ENCODE measurements around the gene CS. TPM values are rescaled to one million over a fixed set of nuclear protein-coding genes. Genes with fewer than 3 reads are reported as not detected.
A peak's percentile ranks its signal among the peaks of the same experiment; 100 is the strongest.

The CS gene
- total and polyA plus RNA-seq, 7 experiments from 2014 or later = 57.6 to 241 (median 132) TPM

DNA sequence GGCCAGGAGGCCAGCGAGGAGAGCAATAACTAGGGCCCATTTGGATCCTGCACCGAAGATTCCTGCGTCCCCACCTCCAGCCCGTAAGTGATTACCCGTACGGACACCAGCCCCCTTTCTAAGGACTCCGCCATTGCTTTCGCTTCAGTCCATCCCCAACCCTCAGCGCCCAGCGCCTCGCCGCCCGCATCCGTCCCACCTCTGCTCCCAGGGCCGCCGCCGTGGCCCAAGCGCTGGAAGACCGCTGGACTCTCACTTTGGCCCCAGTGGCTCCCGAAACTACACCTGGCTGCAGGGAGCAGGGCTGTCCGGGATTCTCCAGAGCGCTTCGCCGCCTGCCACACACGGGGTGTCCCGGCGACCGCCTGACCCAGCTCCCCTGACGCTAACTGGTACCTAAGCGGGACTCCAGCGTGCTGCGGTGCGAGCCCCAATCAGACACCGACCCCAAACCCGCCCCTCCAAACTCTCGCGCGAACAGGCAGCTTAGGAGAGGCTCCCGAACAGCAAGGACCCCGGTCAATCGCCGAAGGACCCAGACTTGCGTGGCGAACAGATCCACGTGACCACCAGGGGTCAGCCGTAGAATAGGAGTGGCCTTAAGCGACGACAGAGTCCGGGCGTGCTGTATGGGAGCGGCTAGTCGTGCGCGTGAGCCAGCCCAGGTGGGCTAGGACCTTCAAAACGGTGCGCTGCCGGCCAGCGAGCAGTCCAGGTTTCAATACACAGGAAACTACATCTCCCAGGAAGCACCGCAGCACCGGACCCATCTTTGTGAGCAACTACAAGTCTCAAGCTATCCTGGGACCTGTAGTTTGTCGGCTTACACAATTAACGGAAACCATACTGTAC is 15.7 kb upstream of the CS start, which contains the start of gene CNPY2:
Gene CNPY2, minus strand, starts transcription at position 367 of the 852 bp plus-strand sequence. CDS start 771 bp downstream, outside the sequence.
- Mint-ChIP-seq H3K4me3 (peak within 1 kb of the TSS; percentile 96 to 99 (median 98)), H3K27me3 (no peaks in the 10 kb centered on the region), H3K4me1 (peaks cover 5 to 23% (median 13%) of the 10 kb centered on the region in 7 donors), H3K27ac (peak within 1 kb of the TSS; percentile 93 to 99 (median 99)), H3K9me3 (no peaks in the 10 kb centered on the region), H3K36me3 (peaks cover 0 to 22% (median 8%) of the 10 kb centered on the region in 5 donors)
- ChIA-PET POLR2A (interaction anchor here (0.5 to 5.0 kb wide), 26 partner anchors 8 to 1818 kb away, joined by 3 to 66 read pairs (median 4); partner anchors contain the start of genes ANKRD52, IL23A, NCKAP1L and PAN2), CTCF (interaction anchor here (0.7 to 1.5 kb wide), 8 partner anchors 15 to 153 kb away, joined by 3 to 10 read pairs (median 4); partner anchors contain the start of genes CS, IL23A, RNF41 and SPRYD4)
- H3K27ac ChIP-seq (ENCODE audit: low read depth, low read length) = peak within 1 kb of the TSS; percentile 97
- H3K27me3 ChIP-seq (ENCODE audit: control insufficient read depth in 2 of 2, insufficient read depth in 2 of 2, low read length in 2 of 2) = no peaks in the 10 kb centered on the region
- H3K9me3 ChIP-seq (ENCODE audit: control insufficient read depth in 2 of 3, low read length in 3 of 3) = no peaks in the 10 kb centered on the region
- peak within 1 kb of the TSS; percentile 100 for H3K4me3 ChIP-seq (ENCODE audit: low read length)
- peaks cover 0 to 39% (median 4%) of the 10 kb centered on the region in 3 experiments for H3K36me3 ChIP-seq (ENCODE audit: control insufficient read depth in 2 of 3, insufficient read depth in 3 of 3, low read length in 3 of 3)
- peak; percentile 83 to 94 (median 92) for DNase-seq
- H3K4me1 ChIP-seq (ENCODE audit: control insufficient read depth in 2 of 2, insufficient read depth in 2 of 2, low read length in 2 of 2) = peaks cover 13 to 16% of the 10 kb centered on the region in 2 donors
- ATAC-seq = peak; percentile 93
- intact Hi-C loops (cut with micrococcal nuclease) = loop anchor here (1.0 to 5.0 kb wide), 17 partner anchors 16 to 771 kb away; partner anchors contain the start of genes CS (in 2 of the 2), IL23A (in 2 of the 2), SPRYD4 (in 2 of the 2) and STAT2 (in 2 of the 2)

DNA sequence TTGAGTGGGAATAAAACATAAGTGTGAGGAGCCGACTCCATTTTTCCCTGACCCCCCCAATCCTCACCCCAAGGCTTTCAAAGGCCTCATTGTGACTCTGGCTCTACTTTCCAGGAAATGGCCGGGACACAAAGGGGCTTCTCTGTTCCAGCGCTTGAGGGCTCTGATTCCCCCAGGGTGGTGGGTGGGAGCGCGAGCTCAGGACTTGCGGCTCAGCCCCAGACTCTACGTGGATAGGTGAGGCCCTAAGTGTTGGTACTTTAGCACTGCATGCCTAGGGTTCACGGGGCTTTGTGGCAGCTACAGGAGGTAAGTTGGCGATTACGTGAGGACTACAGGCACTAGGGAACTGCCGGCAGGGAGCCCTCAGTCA is 15.1 kb upstream of the CS start:
- intact Hi-C loops (cut with micrococcal nuclease) = loop anchor here in 1 of 2 donors (5.0 kb wide), 2 partner anchors 322 to 772 kb away; partner anchors contain the start of gene NAB2
- Mint-ChIP-seq H3K27me3 (no peaks in the 10 kb centered on the region), H3K4me3 (peak overlapping the region; percentile 96 to 99 (median 98)), H3K4me1 (peaks cover 5 to 23% (median 13%) of the 10 kb centered on the region in 7 donors), H3K9me3 (no peaks in the 10 kb centered on the region), H3K36me3 (peaks cover 0 to 22% (median 8%) of the 10 kb centered on the region in 5 donors), H3K27ac (peak overlapping the region; percentile 93 to 99 (median 99))
- ChIA-PET POLR2A (interaction anchor here (0.5 to 5.0 kb wide), 21 partner anchors 8 to 1818 kb away, joined by 3 to 66 read pairs (median 4); partner anchors contain the start of genes ANKRD52, IL23A, NCKAP1L and PAN2), CTCF (interaction anchor here (0.9 to 1.5 kb wide), 4 partner anchors 93 to 154 kb away, joined by 3 to 10 read pairs (median 4); partner anchors contain the start of genes RNF41 and SPRYD4)
- no peak for DNase-seq
- ATAC-seq = peak; percentile 0
- peaks cover 0 to 45% (median 4%) of the 10 kb centered on the region in 3 experiments for H3K36me3 ChIP-seq (ENCODE audit: control insufficient read depth in 2 of 3, insufficient read depth in 3 of 3, low read length in 3 of 3)
- H3K4me1 ChIP-seq (ENCODE audit: control insufficient read depth in 2 of 2, insufficient read depth in 2 of 2, low read length in 2 of 2) = peaks cover 13 to 16% of the 10 kb centered on the region in 2 donors
- H3K4me3 ChIP-seq (ENCODE audit: low read length) = peak overlapping the region; percentile 100
- peak overlapping the region; percentile 97 for H3K27ac ChIP-seq (ENCODE audit: low read depth, low read length)
- no peaks in the 10 kb centered on the region for H3K9me3 ChIP-seq (ENCODE audit: control insufficient read depth in 2 of 3, low read length in 3 of 3)
- no peaks in the 10 kb centered on the region for H3K27me3 ChIP-seq (ENCODE audit: control insufficient read depth in 2 of 2, insufficient read depth in 2 of 2, low read length in 2 of 2)

DNA sequence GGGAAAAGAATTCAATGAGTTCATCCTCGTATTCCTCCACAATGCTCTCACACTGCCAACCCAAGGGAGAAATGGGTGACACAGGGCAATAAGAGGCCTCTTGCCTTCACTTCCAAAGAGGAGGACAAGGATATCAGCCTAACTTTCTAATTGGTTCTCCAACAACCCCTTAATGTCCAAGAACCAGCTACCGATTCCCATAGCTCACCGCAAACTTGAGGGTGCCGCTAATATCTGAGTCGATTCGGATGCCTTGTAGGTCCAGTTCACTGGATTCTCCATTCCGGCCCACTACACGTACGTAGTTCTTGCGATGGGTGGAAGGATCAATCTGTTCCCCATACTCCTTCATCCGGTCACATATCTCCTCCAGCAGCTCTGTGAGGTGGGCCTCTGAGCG is 10.9 kb upstream of the CS start:
- Histone ChIP-seq H3K9me3 (ENCODE audit: control insufficient read depth in 2 of 3, low read length in 3 of 3) (no peaks in the 10 kb centered on the region), H3K27ac (ENCODE audit: low read depth, low read length) (no peak overlapping the region), H3K27me3 (ENCODE audit: control insufficient read depth in 2 of 2, insufficient read depth in 2 of 2, low read length in 2 of 2) (no peaks in the 10 kb centered on the region), H3K4me3 (ENCODE audit: low read length) (no peak overlapping the region), H3K4me1 (ENCODE audit: control insufficient read depth in 2 of 2, insufficient read depth in 2 of 2, low read length in 2 of 2) (peaks cover 10 to 11% of the 10 kb centered on the region in 2 donors), H3K36me3 (ENCODE audit: control insufficient read depth in 2 of 3, insufficient read depth in 3 of 3, low read length in 3 of 3) (peaks cover 0 to 43% (median 0%) of the 10 kb centered on the region in 3 experiments)
- Mint-ChIP-seq H3K27ac (peak overlapping the region in 1 of 9 donors; percentile 8), H3K36me3 (peaks cover 0 to 18% (median 0%) of the 10 kb centered on the region in 5 donors), H3K9me3 (no peaks in the 10 kb centered on the region), H3K4me3 (no peak overlapping the region), H3K27me3 (no peaks in the 10 kb centered on the region), H3K4me1 (peaks cover 5 to 14% (median 12%) of the 10 kb centered on the region in 7 donors)
- no peak for DNase-seq
- intact Hi-C loops (cut with micrococcal nuclease) = no loop called here
- no peak for ATAC-seq
- ChIA-PET POLR2A (interaction anchor here (0.6 to 1.2 kb wide), 3 partner anchors 14 to 114 kb away, joined by 3 to 7 read pairs (median 4); no protein-coding TSS in a partner anchor), CTCF (interaction anchor here (1.4 kb wide), 1 partner anchor 153 kb away, joined by 3 read pairs; no protein-coding TSS in a partner anchor)

DNA sequence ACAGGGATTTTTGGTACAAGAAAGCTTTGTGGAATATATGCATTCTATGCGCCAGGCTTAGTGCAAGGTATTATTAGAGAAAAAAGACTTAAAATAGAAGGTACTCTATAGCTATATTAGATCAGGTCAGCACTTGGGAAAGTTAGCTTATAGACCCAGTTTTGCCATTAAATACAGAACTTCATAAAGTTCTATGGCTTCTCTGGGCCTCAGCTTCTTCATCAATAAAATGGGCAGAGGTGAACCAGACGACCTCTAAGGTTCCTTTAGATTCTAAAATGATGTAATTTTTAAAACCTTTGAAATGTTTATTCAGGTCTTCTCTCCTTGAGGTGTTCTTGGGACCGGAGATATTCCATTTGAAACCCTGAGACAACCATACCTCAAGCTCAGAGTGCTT is 8.6 kb upstream of the CS start:
- ChIA-PET CTCF (no interaction called here), POLR2A (interaction anchor here (0.6 to 2.4 kb wide), 8 partner anchors 8 to 578 kb away, joined by 3 to 11 read pairs (median 4); partner anchors contain the start of genes CNPY2, IL23A and RNF41)
- Histone ChIP-seq H3K9me3 (ENCODE audit: control insufficient read depth in 2 of 3, low read length in 3 of 3) (no peaks in the 10 kb centered on the region), H3K27me3 (ENCODE audit: control insufficient read depth in 2 of 2, insufficient read depth in 2 of 2, low read length in 2 of 2) (no peaks in the 10 kb centered on the region), H3K4me1 (ENCODE audit: control insufficient read depth in 2 of 2, insufficient read depth in 2 of 2, low read length in 2 of 2) (no peaks in the 10 kb centered on the region), H3K4me3 (ENCODE audit: low read length) (no peak overlapping the region), H3K27ac (ENCODE audit: low read depth, low read length) (no peak overlapping the region), H3K36me3 (ENCODE audit: control insufficient read depth in 2 of 3, insufficient read depth in 3 of 3, low read length in 3 of 3) (peaks cover 0 to 35% (median 0%) of the 10 kb centered on the region in 3 experiments)
- Mint-ChIP-seq H3K27ac (no peak overlapping the region), H3K9me3 (no peaks in the 10 kb centered on the region), H3K4me1 (no peaks in the 10 kb centered on the region), H3K27me3 (no peaks in the 10 kb centered on the region), H3K4me3 (no peak overlapping the region), H3K36me3 (peaks cover 0 to 22% (median 4%) of the 10 kb centered on the region in 5 donors)
- ATAC-seq (no peak), DNase-seq (no peak)
- intact Hi-C loops (cut with micrococcal nuclease) = no loop called here

DNA sequence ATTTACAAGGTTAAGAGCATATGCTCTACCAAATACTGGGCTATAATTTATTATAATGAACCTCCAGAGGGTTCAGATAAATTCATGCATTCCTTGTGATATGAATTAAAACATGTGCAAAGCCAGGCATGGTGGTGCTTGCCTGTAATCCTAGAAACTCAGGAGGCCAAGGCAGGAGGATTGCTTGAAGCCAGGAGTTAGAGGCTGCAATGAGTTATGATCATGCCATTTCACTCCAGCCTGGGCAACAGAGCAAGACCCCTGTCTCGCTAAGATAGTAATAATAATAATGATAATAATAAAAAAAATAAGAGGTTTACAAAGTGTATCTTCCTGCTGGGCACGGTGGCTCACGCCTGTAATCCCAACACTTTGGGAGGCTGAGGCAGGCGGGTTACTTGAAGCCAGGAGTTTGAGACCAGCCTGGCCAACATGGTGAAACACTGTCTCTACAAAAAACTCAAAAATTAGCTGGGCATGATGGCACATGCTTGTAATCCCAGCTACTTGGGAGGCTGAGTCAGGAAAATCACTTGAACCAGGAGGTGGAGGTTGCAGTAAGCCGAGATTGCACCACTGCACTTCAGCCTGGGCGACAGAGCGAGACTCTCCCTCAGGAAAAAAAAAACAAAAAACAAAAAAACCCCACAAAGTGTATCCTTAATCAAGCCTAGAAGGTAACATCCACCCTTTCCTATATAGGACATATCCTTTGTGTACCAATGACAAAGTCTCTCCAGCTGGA is 7.3 kb upstream of the CS start:
- DNase-seq (no peak), ATAC-seq (no peak)
- H3K4me3 Mint-ChIP-seq = no peak overlapping the region
- Histone ChIP-seq H3K4me1 (ENCODE audit: control insufficient read depth in 2 of 2, insufficient read depth in 2 of 2, low read length in 2 of 2) (no peaks in the 10 kb centered on the region), H3K27ac (ENCODE audit: low read depth, low read length) (no peak overlapping the region), H3K4me3 (ENCODE audit: low read length) (no peak overlapping the region), H3K27me3 (ENCODE audit: control insufficient read depth in 2 of 2, insufficient read depth in 2 of 2, low read length in 2 of 2) (no peaks in the 10 kb centered on the region), H3K9me3 (ENCODE audit: control insufficient read depth in 2 of 3, low read length in 3 of 3) (no peaks in the 10 kb centered on the region), H3K36me3 (ENCODE audit: control insufficient read depth in 2 of 3, insufficient read depth in 3 of 3, low read length in 3 of 3) (peaks cover 0 to 35% (median 0%) of the 10 kb centered on the region in 3 experiments)
- peaks cover 0 to 2% (median 1%) of the 10 kb centered on the region in 7 donors for H3K4me1 Mint-ChIP-seq
- CTCF ChIA-PET = no interaction called here
- POLR2A ChIA-PET = interaction anchor here (1.1 to 2.4 kb wide), 3 partner anchors 9 to 86 kb away, joined by 4 to 9 read pairs (median 7); partner anchors contain the start of genes CNPY2 and RNF41
- peaks cover 0 to 22% (median 4%) of the 10 kb centered on the region in 5 donors for H3K36me3 Mint-ChIP-seq
- no peaks in the 10 kb centered on the region for H3K9me3 Mint-ChIP-seq
- intact Hi-C loops (cut with micrococcal nuclease) = no loop called here
- no peaks in the 10 kb centered on the region for H3K27me3 Mint-ChIP-seq
- no peak overlapping the region for H3K27ac Mint-ChIP-seq
